Neural progenitor cell (in vitro differentiated cells): ENCODE data around the gene STAM2.

Experiments used
- EZH2 ChIP-seq: fragments of 200-600 bp; sonication (generic); IDR thresholded peaks from 2 replicates; pipeline ENCODE4 v1.6.1; 2017; ENCODE audit warnings: antibody characterized with exemption, mild to moderate bottlenecking, moderate library complexity
- TF ChIP-seq, protein P1 (sequence below): fragments of 200-600 bp; sonication (generic); IDR thresholded peaks from 2 replicates; pipeline ENCODE4 v1.5.1; 2017; ENCODE audit warnings: antibody characterized with exemption, mild to moderate bottlenecking

DNA sequence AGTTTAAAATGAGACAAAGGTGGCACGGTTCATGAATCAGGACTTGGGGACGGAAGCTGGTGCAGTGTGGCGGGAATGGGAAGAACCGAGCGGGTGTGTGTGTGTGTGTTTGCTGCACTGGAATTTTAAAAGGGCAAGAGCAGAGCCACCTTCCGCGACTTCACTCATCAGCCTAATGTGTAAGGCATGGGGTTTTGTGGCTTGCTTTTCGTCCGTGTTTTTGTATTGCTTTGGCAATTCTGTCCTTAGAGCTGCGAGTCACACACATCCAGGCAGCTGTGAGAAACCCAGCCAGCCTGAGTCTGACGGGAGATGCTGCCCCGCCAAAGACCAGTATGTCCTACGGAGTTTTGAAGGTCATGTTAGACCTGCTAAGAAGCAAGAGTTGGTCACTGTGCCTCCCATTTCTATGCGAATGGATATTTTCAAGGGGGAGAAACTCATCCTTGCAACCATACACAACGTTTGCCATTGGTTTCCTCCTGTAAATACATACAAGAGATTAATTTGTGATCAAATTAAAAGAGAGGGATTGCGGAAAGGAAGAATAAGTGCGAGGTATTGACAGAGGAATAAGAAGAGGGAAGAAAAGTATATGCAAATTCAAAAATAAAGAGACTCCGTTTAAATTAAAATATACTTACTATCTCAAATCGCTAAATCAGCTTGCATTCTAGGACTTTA lies 76.1 kb downstream of the STAM2 start:
- TF ChIP-seq, protein P1, sequence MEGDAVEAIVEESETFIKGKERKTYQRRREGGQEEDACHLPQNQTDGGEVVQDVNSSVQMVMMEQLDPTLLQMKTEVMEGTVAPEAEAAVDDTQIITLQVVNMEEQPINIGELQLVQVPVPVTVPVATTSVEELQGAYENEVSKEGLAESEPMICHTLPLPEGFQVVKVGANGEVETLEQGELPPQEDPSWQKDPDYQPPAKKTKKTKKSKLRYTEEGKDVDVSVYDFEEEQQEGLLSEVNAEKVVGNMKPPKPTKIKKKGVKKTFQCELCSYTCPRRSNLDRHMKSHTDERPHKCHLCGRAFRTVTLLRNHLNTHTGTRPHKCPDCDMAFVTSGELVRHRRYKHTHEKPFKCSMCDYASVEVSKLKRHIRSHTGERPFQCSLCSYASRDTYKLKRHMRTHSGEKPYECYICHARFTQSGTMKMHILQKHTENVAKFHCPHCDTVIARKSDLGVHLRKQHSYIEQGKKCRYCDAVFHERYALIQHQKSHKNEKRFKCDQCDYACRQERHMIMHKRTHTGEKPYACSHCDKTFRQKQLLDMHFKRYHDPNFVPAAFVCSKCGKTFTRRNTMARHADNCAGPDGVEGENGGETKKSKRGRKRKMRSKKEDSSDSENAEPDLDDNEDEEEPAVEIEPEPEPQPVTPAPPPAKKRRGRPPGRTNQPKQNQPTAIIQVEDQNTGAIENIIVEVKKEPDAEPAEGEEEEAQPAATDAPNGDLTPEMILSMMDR: no peak
- no peak for TF ChIP-seq EZH2
